Measurements from ENCODE around the gene GALM.
"Not testable (repeated sequence)": the region's sequence is repeated elsewhere in the genome, so short reads cannot be mapped to it uniquely, and the experiment has no call there.

Gene GALM

GRCh38 chr2:38650717-38651116 lies 15.2 kb upstream of the GALM start:
- DNase-seq = no peak

GRCh38 chr2:38652431-38653273 lies 13.3 kb upstream of the GALM start:
- DNase-seq = peak; percentile 83

GRCh38 chr2:38653380-38653714 lies 12.6 kb upstream of the GALM start:
- peak; percentile 64 for DNase-seq

GRCh38 chr2:38653715-38654527 lies 12.0 kb upstream of the GALM start:
- peak; percentile 95 for DNase-seq

GRCh38 chr2:38654528-38655381 lies 11.2 kb upstream of the GALM start:
- peak; percentile 71 for DNase-seq

GRCh38 chr2:38655441-38655840 lies 10.5 kb upstream of the GALM start:
- no peak for DNase-seq

GRCh38 chr2:38656866-38657480 lies 8.9 kb upstream of the GALM start:
- DNase-seq = no peak

GRCh38 chr2:38658613-38659012 lies 7.3 kb upstream of the GALM start:
- peak; percentile 45 for DNase-seq

- DNase-seq = no peak
Observed at GRCh38 chr2:38659115-38659514, 6.8 kb upstream of the GALM start.

- DNase-seq = no peak
Observed at GRCh38 chr2:38660282-38660681, 5.6 kb upstream of the GALM start.

- no peak for DNase-seq
Observed at GRCh38 chr2:38661306-38661705, 4.6 kb upstream of the GALM start.

- DNase-seq = peak; percentile 68
Observed at GRCh38 chr2:38666556-38666910, 619 bp downstream of the GALM start.

- DNase-seq = no peak
Observed at GRCh38 chr2:38668092-38668491, 2.2 kb downstream of the GALM start.

- no peak for DNase-seq
Observed at GRCh38 chr2:38668779-38669479, 3.0 kb downstream of the GALM start.

GRCh38 chr2:38671303-38671702 lies 5.4 kb downstream of the GALM start:
- DNase-seq = no peak

- DNase-seq = no peak
Observed at GRCh38 chr2:38671946-38672345, 6.0 kb downstream of the GALM start.

GRCh38 chr2:38672445-38673391 lies 6.8 kb downstream of the GALM start:
- no peak for DNase-seq

- DNase-seq = no peak
Observed at GRCh38 chr2:38676681-38677080, 10.8 kb downstream of the GALM start.

GRCh38 chr2:38680868-38681267 lies 15.0 kb downstream of the GALM start:
- DNase-seq = not testable (repeated sequence)

GRCh38 chr2:38682008-38682575 lies 16.2 kb downstream of the GALM start:
- peak; percentile 37 for DNase-seq

- not testable (repeated sequence) for DNase-seq
Observed at GRCh38 chr2:38682620-38683019, 16.7 kb downstream of the GALM start.
